ENCODE measurements around the gene TRMT112. TPM values are rescaled to one million over a fixed set of nuclear protein-coding genes. Genes with fewer than 3 reads are reported as not detected.

The TRMT112 gene
- total and polyA plus RNA-seq, 2 donors from 2014 or later = 172 to 291 TPM

DNA sequence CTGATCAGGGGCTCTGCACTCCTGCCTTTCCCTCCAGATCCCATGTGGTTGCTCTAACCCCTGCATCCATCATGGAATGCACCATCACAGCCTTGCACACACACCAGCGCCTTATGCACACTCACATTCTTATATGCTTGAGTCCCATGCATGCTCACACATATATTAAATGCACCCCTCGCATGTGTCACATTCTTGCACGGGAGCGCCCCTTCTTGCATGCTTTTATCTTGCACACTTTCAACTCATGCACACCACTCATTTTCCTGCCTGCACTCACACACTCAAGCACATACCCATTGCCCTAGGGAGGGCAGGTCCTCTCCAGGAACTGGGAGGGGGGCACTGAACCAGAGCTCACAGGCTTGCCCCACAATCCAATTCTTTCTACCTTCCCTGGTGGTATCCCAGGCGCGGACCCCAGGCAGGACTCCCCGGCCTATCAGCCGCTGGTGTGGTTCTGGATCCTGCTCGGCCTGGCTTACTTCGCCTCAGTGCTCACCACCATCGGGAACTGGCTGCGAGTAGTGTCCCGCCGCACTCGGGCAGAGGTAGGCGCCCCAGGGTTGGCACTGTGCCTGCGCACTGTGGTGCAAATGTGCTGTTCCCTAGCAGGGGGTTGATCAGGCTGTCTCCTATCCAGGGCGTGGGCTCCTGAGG lies 19.5 kb downstream of the TRMT112 start:
- Histone ChIP-seq H3K9ac (ENCODE audit: low read length in 3 of 3) (no peak overlapping the region), H3K27ac (ENCODE audit: low read depth in 2 of 2, low read length in 2 of 2) (no peak overlapping the region), H3K36me3 (ENCODE audit: control insufficient read depth in 2 of 3, insufficient read depth in 3 of 3, low read length in 3 of 3) (no peaks in the 10 kb centered on the region), H3K9me3 (ENCODE audit: control insufficient read depth in 2 of 3, insufficient read depth in 1 of 3, low read length in 3 of 3) (no peaks in the 10 kb centered on the region), H3K4me1 (ENCODE audit: control insufficient read depth in 2 of 3, insufficient read depth in 2 of 3, low read depth in 1 of 3, low read length in 3 of 3) (peaks cover 0 to 19% (median 0%) of the 10 kb centered on the region in 3 donors), H3K27me3 (ENCODE audit: control insufficient read depth, insufficient read depth, low read length) (peaks cover 46% of the 10 kb centered on the region), H3K4me3 (ENCODE audit: low read length in 3 of 3) (no peak overlapping the region)
- DNase-seq (peak in 4 of 5 donors; percentile 31 to 83 (median 56)), FAIRE-seq (no peak)
- intact Hi-C loops (cut with DNase I) = no loop called here
- no peak for TF ChIP-seq CTCF (IDR thresholded peaks at IDR 0.05; ENCODE audit: borderline replicate concordance, extremely low read depth, insufficient read depth)

- Histone ChIP-seq H3K9me3 (ENCODE audit: control insufficient read depth in 2 of 3, insufficient read depth in 1 of 3, low read length in 3 of 3) (no peaks in the 10 kb centered on the region), H3K9ac (ENCODE audit: low read length in 3 of 3) (no peak overlapping the region), H3K27ac (ENCODE audit: low read depth in 2 of 2, low read length in 2 of 2) (no peak overlapping the region), H3K36me3 (ENCODE audit: control insufficient read depth in 2 of 3, insufficient read depth in 3 of 3, low read length in 3 of 3) (no peaks in the 10 kb centered on the region), H3K4me3 (ENCODE audit: low read length in 3 of 3) (no peak overlapping the region), H3K4me1 (ENCODE audit: control insufficient read depth in 2 of 3, insufficient read depth in 2 of 3, low read depth in 1 of 3, low read length in 3 of 3) (peaks cover 0 to 22% (median 0%) of the 10 kb centered on the region in 3 donors), H3K27me3 (ENCODE audit: control insufficient read depth, insufficient read depth, low read length) (peaks cover 46% of the 10 kb centered on the region)
- DNase-seq (peak in 1 of 5 donors; percentile 56), FAIRE-seq (no peak)
- intact Hi-C loops (cut with DNase I) = no loop called here
- TF ChIP-seq CTCF (IDR thresholded peaks at IDR 0.05; ENCODE audit: borderline replicate concordance, extremely low read depth, insufficient read depth) = no peak
These were observed 20.3 kb downstream of the TRMT112 start for GRCh38 chr11:64296830-64297698.

DNA sequence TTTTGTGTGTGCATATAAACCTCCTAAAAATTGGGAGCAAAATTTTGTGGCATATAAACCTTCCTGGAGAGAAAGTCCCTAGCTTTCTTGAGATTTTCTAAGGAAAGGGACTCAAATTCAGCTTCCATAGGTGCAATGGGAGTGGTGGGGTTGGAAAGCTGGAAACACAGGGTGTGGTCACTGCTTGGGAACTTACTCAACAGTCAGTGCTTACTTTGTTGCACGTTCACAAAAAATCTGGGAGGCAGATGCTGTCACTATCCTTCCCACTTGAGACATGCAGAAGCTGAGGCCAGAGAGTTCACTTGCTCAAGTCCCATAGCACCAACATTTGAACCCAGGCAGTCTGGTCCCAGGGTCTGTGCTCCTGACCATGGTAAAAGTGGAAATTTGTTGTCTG lies 21.1 kb downstream of the TRMT112 start:
- Histone ChIP-seq H3K9ac (ENCODE audit: low read length in 3 of 3) (no peak overlapping the region), H3K4me1 (ENCODE audit: control insufficient read depth in 2 of 3, insufficient read depth in 2 of 3, low read depth in 1 of 3, low read length in 3 of 3) (peaks cover 0 to 22% (median 0%) of the 10 kb centered on the region in 3 donors), H3K4me3 (ENCODE audit: low read length in 3 of 3) (no peak overlapping the region), H3K27ac (ENCODE audit: low read depth in 2 of 2, low read length in 2 of 2) (no peak overlapping the region), H3K36me3 (ENCODE audit: control insufficient read depth in 2 of 3, insufficient read depth in 3 of 3, low read length in 3 of 3) (no peaks in the 10 kb centered on the region), H3K27me3 (ENCODE audit: control insufficient read depth, insufficient read depth, low read length) (peaks cover 43% of the 10 kb centered on the region), H3K9me3 (ENCODE audit: control insufficient read depth in 2 of 3, insufficient read depth in 1 of 3, low read length in 3 of 3) (no peaks in the 10 kb centered on the region)
- intact Hi-C loops (cut with DNase I) = no loop called here
- DNase-seq (no peak), FAIRE-seq (no peak)
- no peak for TF ChIP-seq CTCF (IDR thresholded peaks at IDR 0.05; ENCODE audit: borderline replicate concordance, extremely low read depth, insufficient read depth)

Measured in kidney (tissue), 14 donors.